SIG-M5 (cell line): Measurements from ENCODE around the gene FMR1NB.

Experiments
- DNase-seq: peaks from one replicate; lab custom pipeline; 2025; lab: John Stamatoyannopoulos, UW

The FMR1NB gene

GRCh38 chrX:147981038-147981752 lies at the start of gene FMR1NB:
Gene FMR1NB (plus strand): TSS chrX:147981337. CDS start chrX:147981403, 66 bp downstream.
- DNase-seq = no peak

GRCh38 chrX:147933815-147934214 lies 47.3 kb upstream of the FMR1NB start:
- DNase-seq = no peak

- no peak for DNase-seq
Measured at GRCh38 chrX:147935156-147935758, 45.9 kb upstream of the FMR1NB start.

GRCh38 chrX:147945286-147945685 lies 35.9 kb upstream of the FMR1NB start:
- DNase-seq = no peak

- no peak for DNase-seq
Measured at GRCh38 chrX:147948531-147948930, 32.6 kb upstream of the FMR1NB start.

- no peak for DNase-seq
Measured at GRCh38 chrX:147950352-147950751, 30.8 kb upstream of the FMR1NB start.

GRCh38 chrX:147953976-147954375 lies 27.2 kb upstream of the FMR1NB start:
- DNase-seq = no peak

- no peak for DNase-seq
Measured at GRCh38 chrX:147957291-147957690, 23.8 kb upstream of the FMR1NB start.

GRCh38 chrX:147958291-147958690 lies 22.8 kb upstream of the FMR1NB start:
- no peak for DNase-seq

- DNase-seq = no peak
Measured at GRCh38 chrX:147960722-147961121, 20.4 kb upstream of the FMR1NB start.

GRCh38 chrX:147962476-147962875 lies 18.7 kb upstream of the FMR1NB start:
- DNase-seq = no peak

GRCh38 chrX:147978931-147979330 lies 2.2 kb upstream of the FMR1NB start:
- no peak for DNase-seq

GRCh38 chrX:148020329-148020728 lies 39.2 kb downstream of the FMR1NB start:
- DNase-seq = no peak

GRCh38 chrX:148024425-148025148 lies 43.5 kb downstream of the FMR1NB start:
- no peak for DNase-seq

GRCh38 chrX:148035380-148035779 lies 54.2 kb downstream of the FMR1NB start:
- DNase-seq = no peak

- DNase-seq = no peak
Measured at GRCh38 chrX:148037020-148037419, 55.9 kb downstream of the FMR1NB start.

- DNase-seq = no peak
Measured at GRCh38 chrX:148043271-148043855, 62.2 kb downstream of the FMR1NB start.

GRCh38 chrX:148047200-148047599 lies 66.1 kb downstream of the FMR1NB start:
- no peak for DNase-seq

GRCh38 chrX:148049441-148049840 lies 68.3 kb downstream of the FMR1NB start:
- no peak for DNase-seq

- no peak for DNase-seq
Measured at GRCh38 chrX:148051973-148052372, 70.8 kb downstream of the FMR1NB start.

- no peak for DNase-seq
Measured at GRCh38 chrX:148067285-148067684, 86.1 kb downstream of the FMR1NB start.

GRCh38 chrX:148069759-148070503 lies 88.8 kb downstream of the FMR1NB start:
- DNase-seq = no peak
